ENCODE data around the gene MED13L.

DNA sequence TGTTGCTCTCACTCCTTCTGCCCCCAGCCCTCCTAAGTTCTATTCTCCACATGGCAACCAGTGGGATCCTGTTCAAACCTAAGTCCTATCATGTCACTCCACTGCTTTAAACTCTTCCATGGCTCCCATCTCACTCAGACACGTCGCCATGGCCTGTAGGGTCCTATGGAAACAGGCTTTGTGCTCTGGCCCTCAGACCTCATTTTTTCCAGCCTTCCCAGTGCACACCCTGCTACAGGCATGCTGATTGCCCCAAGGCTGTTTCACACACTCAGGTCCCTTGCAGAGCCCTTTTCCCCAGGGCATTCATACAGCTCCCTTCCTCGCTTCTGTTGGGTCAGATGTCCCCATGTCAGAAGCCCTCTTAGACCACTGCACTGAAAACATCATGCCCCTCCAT, 11.2 kb upstream of the MED13L start:
- TF ChIP-seq, protein P1, sequence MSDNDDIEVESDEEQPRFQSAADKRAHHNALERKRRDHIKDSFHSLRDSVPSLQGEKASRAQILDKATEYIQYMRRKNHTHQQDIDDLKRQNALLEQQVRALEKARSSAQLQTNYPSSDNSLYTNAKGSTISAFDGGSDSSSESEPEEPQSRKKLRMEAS (IDR thresholded peaks at IDR 0.05; ENCODE audit: low read depth) = no peak
- TF ChIP-seq, protein P2, sequence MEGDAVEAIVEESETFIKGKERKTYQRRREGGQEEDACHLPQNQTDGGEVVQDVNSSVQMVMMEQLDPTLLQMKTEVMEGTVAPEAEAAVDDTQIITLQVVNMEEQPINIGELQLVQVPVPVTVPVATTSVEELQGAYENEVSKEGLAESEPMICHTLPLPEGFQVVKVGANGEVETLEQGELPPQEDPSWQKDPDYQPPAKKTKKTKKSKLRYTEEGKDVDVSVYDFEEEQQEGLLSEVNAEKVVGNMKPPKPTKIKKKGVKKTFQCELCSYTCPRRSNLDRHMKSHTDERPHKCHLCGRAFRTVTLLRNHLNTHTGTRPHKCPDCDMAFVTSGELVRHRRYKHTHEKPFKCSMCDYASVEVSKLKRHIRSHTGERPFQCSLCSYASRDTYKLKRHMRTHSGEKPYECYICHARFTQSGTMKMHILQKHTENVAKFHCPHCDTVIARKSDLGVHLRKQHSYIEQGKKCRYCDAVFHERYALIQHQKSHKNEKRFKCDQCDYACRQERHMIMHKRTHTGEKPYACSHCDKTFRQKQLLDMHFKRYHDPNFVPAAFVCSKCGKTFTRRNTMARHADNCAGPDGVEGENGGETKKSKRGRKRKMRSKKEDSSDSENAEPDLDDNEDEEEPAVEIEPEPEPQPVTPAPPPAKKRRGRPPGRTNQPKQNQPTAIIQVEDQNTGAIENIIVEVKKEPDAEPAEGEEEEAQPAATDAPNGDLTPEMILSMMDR (IDR thresholded peaks at IDR 0.05) = no peak
- TF ChIP-seq POLR2AphosphoS5 (IDR thresholded peaks at IDR 0.05; ENCODE audit: low read depth, low read length) (no peak), EZH2phosphoT487 (IDR thresholded peaks at IDR 0.05; ENCODE audit: borderline replicate concordance, low read depth) (no peak), EP300 (IDR thresholded peaks at IDR 0.05; ENCODE audit: borderline replicate concordance in 1 of 2, low read depth in 1 of 2, low read length in 1 of 2) (no peak), NFIC (IDR thresholded peaks at IDR 0.05; ENCODE audit: borderline replicate concordance) (no peak)
- TF ChIP-seq, protein P3, sequence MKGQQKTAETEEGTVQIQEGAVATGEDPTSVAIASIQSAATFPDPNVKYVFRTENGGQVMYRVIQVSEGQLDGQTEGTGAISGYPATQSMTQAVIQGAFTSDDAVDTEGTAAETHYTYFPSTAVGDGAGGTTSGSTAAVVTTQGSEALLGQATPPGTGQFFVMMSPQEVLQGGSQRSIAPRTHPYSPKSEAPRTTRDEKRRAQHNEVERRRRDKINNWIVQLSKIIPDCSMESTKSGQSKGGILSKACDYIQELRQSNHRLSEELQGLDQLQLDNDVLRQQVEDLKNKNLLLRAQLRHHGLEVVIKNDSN (IDR thresholded peaks at IDR 0.05; ENCODE audit: borderline replicate concordance, low read depth) = no peak

Data from SK-N-SH (cell line).